H1 (cell line): ENCODE measurements around the gene GOLPH3L. TPM values are rescaled to one million over a fixed set of nuclear protein-coding genes. Genes with fewer than 3 reads are reported as not detected.
"Not testable (repeated sequence)": the region's sequence is repeated elsewhere in the genome, so short reads cannot be mapped to it uniquely, and the experiment has no call there.

Experiments used
- CTCF ChIA-PET: fragments of 300-600 bp; sonication (Branson Sonifier 250); formaldehyde crosslinking; loops from one replicate; lab custom pipeline; 2021; ENCODE audit not compliant: partially characterized antibody; lab: Charles Lee
- POLR2A ChIA-PET: fragments of 300-600 bp; sonication (Branson Sonifier 250); formaldehyde crosslinking; loops from one replicate; lab custom pipeline; 2021; ENCODE audit warnings: inconsistent platforms; ENCODE audit not compliant: partially characterized antibody; lab: Charles Lee
- DNase-seq, 2 experiments: peaks; one replicate each; pipeline versions ENCODE4 v3.0.0 to v3.0.0-alpha.2; 2010 to 2022; ENCODE audit warnings: low spot score in 2 of 2, low read depth in 1 of 2, mixed read lengths in 1 of 2
- FAIRE-seq: peaks from 2 replicates; lab custom pipeline; 2011; peaks lifted over from hg19 to GRCh38; lab: Jason Lieb, UNC
- H2AFZ ChIP-seq: 2 replicates; pipeline ENCODE4 v1.8.1; 2012; ENCODE audit warnings: low read length, inconsistent platforms
- H2AK5ac ChIP-seq: 2 replicates; pipeline ENCODE4 v1.6.1; 2013; ENCODE audit warnings: low read depth, low read length
- H2BK120ac ChIP-seq: replicated peaks from 2 replicates; pipeline ENCODE3; 2013; ENCODE audit warnings: low read depth, low read length, inconsistent platforms
- H2BK12ac ChIP-seq: 2 replicates; pipeline ENCODE4 v1.6.1; 2013; ENCODE audit warnings: low read depth, low read length
- H2BK15ac ChIP-seq: 2 replicates; pipeline ENCODE4 v1.6.1; 2013; ENCODE audit warnings: low read length
- H2BK20ac ChIP-seq: 2 replicates; pipeline ENCODE4 v1.6.1; 2013; ENCODE audit warnings: low read length
- H2BK5ac ChIP-seq: 2 replicates; pipeline ENCODE4 v1.6.1; 2013; ENCODE audit warnings: low read depth, low read length
- H3K14ac ChIP-seq: 2 replicates; pipeline ENCODE4 v1.6.1; 2013; ENCODE audit warnings: inconsistent platforms; ENCODE audit not compliant: insufficient read length
- H3K18ac ChIP-seq: 2 replicates; pipeline ENCODE4 v1.6.1; 2013; ENCODE audit warnings: low read length; ENCODE audit errors: extremely low read depth
- H3K23ac ChIP-seq: 2 replicates; pipeline ENCODE4 v1.6.1; 2013; ENCODE audit warnings: inconsistent platforms; ENCODE audit not compliant: insufficient read length
- H3K23me2 ChIP-seq: 2 replicates; pipeline ENCODE4 v1.6.1; 2013; ENCODE audit warnings: low read depth, low read length
- H3K27ac ChIP-seq: 2 replicates; pipeline ENCODE4 v1.6.1; 2011; ENCODE audit warnings: low read depth, low read length, inconsistent platforms
- H3K27me3 ChIP-seq, 4 experiments: replicated peaks in 1 of 4; 1 replicate in 1 of 4; 2 replicates in 3 of 4; pipeline versions ENCODE4 v1.6.1 to v1.8.1; 2011 to 2013; ENCODE audit warnings: low read length in 3 of 4, mild to moderate bottlenecking in 3 of 4, inconsistent platforms in 2 of 4, mixed read lengths in 2 of 4, moderate library complexity in 1 of 4; ENCODE audit not compliant: control insufficient read depth in 3 of 4, insufficient read depth in 3 of 4; ENCODE audit errors: extremely low read depth in 1 of 4
- H3K36me3 ChIP-seq, 4 experiments: 2 replicates each; pipeline versions ENCODE4 v1.6.1 to v1.8.1; 2011 to 2013; ENCODE audit warnings: mild to moderate bottlenecking in 4 of 4, low read length in 3 of 4, moderate library complexity in 2 of 4, control low read depth in 1 of 4, inconsistent platforms in 1 of 4; ENCODE audit not compliant: insufficient read depth in 4 of 4, control insufficient read depth in 2 of 4
- H3K4ac ChIP-seq: replicated peaks from 2 replicates; pipeline ENCODE3; 2013; ENCODE audit warnings: low read length, low read depth, mixed read lengths, inconsistent platforms; ENCODE audit not compliant: insufficient read length
- H3K4me1 ChIP-seq, 4 experiments: replicated peaks in 1 of 4; 1 replicate in 1 of 4; 2 replicates in 3 of 4; pipeline versions ENCODE4 v1.6.1 to v1.8.1; 2011 to 2013; ENCODE audit warnings: low read length in 3 of 4, inconsistent platforms in 2 of 4, mixed read lengths in 1 of 4; ENCODE audit not compliant: insufficient read depth in 4 of 4, control insufficient read depth in 3 of 4
- H3K4me2 ChIP-seq, 2 experiments: 2 replicates each; pipeline versions ENCODE4 v1.6.1 to v1.8.1; 2011 to 2013; ENCODE audit warnings: low read depth in 2 of 2, low read length in 2 of 2, control low read depth in 1 of 2, inconsistent platforms in 1 of 2, mild to moderate bottlenecking in 1 of 2; ENCODE audit not compliant: insufficient read depth in 1 of 2
- H3K4me3 ChIP-seq, 4 experiments: fragments of 200-600, 300-600 bp in 1 of 4; sonication (generic), shearing (Covaris generic), sonication (Bioruptor Twin) in 1 of 4; 2 replicates each; pipeline versions ENCODE4 v1.5.1 to v1.8.1; 2011 to 2016; ENCODE audit warnings: low read length in 4 of 4, low read depth in 3 of 4, control low read depth in 2 of 4, inconsistent platforms in 2 of 4, mild to moderate bottlenecking in 2 of 4, mixed read lengths in 1 of 4, moderate library complexity in 1 of 4; ENCODE audit not compliant: insufficient read depth in 2 of 4; ENCODE audit errors: extremely low read depth in 1 of 4
- H3K56ac ChIP-seq: replicated peaks from 2 replicates; pipeline ENCODE3; 2013; ENCODE audit warnings: low read depth, mild to moderate bottlenecking, mixed read lengths, low read length, inconsistent platforms; ENCODE audit not compliant: insufficient read length
- H3K79me1 ChIP-seq: 2 replicates; pipeline ENCODE4 v1.6.1; 2013; ENCODE audit warnings: low read depth, low read length, control low read depth
- H3K79me2 ChIP-seq, 2 experiments: 2 replicates each; pipeline versions ENCODE4 v1.6.1 to v1.8.1; 2012 to 2013; ENCODE audit warnings: low read length in 2 of 2, mild to moderate bottlenecking in 2 of 2, inconsistent platforms in 1 of 2; ENCODE audit not compliant: insufficient read depth in 2 of 2, control insufficient read depth in 1 of 2
- H3K9ac ChIP-seq, 4 experiments: replicated peaks in 1 of 4; 1 replicate in 1 of 4; 2 replicates in 3 of 4; pipeline versions ENCODE4 v1.6.1 to v1.8.1; 2011 to 2013; ENCODE audit warnings: low read depth in 3 of 4, low read length in 3 of 4, control low read depth in 2 of 4, mild to moderate bottlenecking in 2 of 4, moderate library complexity in 2 of 4, inconsistent platforms in 1 of 4; ENCODE audit errors: extremely low read depth in 1 of 4
- H3K9me3 ChIP-seq, 2 experiments: 2 replicates each; pipeline versions ENCODE4 v1.6.1 to v1.8.1; 2012 to 2013; ENCODE audit warnings: mild to moderate bottlenecking in 2 of 2, moderate library complexity in 2 of 2, control low read depth in 1 of 2, inconsistent platforms in 1 of 2, low read depth in 1 of 2, low read length in 1 of 2, mixed read lengths in 1 of 2; ENCODE audit not compliant: insufficient read depth in 2 of 2
- H4K20me1 ChIP-seq, 2 experiments: replicated peaks in 1 of 2; 2 replicates each; pipeline versions ENCODE3 to v1.8.1; 2011 to 2013; ENCODE audit warnings: inconsistent platforms in 2 of 2, low read length in 2 of 2, mild to moderate bottlenecking in 1 of 2; ENCODE audit not compliant: insufficient read depth in 2 of 2, control insufficient read depth in 1 of 2
- H4K5ac ChIP-seq: 2 replicates; pipeline ENCODE4 v1.6.1; 2013; ENCODE audit warnings: low read length, low read depth, mixed read lengths, inconsistent platforms; ENCODE audit not compliant: insufficient read length
- H4K8ac ChIP-seq: 2 replicates; pipeline ENCODE4 v1.8.0; 2013; ENCODE audit warnings: mild to moderate bottlenecking, moderate library complexity, low read length, inconsistent platforms; ENCODE audit not compliant: insufficient read depth; ENCODE audit errors: extremely low read depth
- H4K91ac ChIP-seq: replicated peaks from 2 replicates; pipeline ENCODE3; 2013; ENCODE audit warnings: low read length, mixed read lengths, inconsistent platforms; ENCODE audit not compliant: insufficient read length
- whole genome bisulfite sequencing, 2 experiments: shearing (Covaris generic) in 1 of 2; methylation state at CpG; one replicate each; pipeline versions ENCODE4 v1.1.6 to v1.1.7; 2013 to 2015; ENCODE audit warnings: low lambda C conversion rate in 2 of 2, mixed read lengths in 2 of 2, inconsistent platforms in 1 of 2, low coverage in 1 of 2, missing lambda C conversion rate in 1 of 2; ENCODE audit not compliant: insufficient replicate concordance in 2 of 2, insufficient coverage in 1 of 2, insufficient read length in 1 of 2; ENCODE audit errors: extremely low coverage in 1 of 2, missing lambda C conversion rate in 1 of 2; 5-methylcytosine and 5-hydroxymethylcytosine counted together
- polyA plus RNA-seq, 7 experiments: library from polyadenylated mRNA; depleted of rRNA in 3 of 7; stranded (reverse) in 5 of 7; unstranded in 2 of 7; fragments of >200 nt in 5 of 7; fragments of 200-250 nt in 2 of 7; gene quantifications; 1 replicate in 5 of 7; 2 replicates in 1 of 7; 4 replicates in 1 of 7; pipeline versions ENCODE4 v1.2.1 to v1.2.3, GENCODE V29; 2011 to 2013; ENCODE audit warnings: missing spikeins in 2 of 7, mixed read lengths in 2 of 7
- total RNA-seq: library from RNA; stranded (reverse); fragmentation: NEBNext Ultra II Directional; extraction: Animal tissue kit (Norgen Biotek cat#: 25700); gene quantifications from 2 replicates; pipeline ENCODE4 v1.2.1, GENCODE V29; 2021

The GOLPH3L gene
- total and polyA plus RNA-seq, 2 of the 8 experiments (the other 6 are each of a cell fraction or from before 2014, with no cell fraction given): 13.3 to 40.8 TPM

- H3K9ac ChIP-seq, H4K8ac ChIP-seq, H4K91ac ChIP-seq, DNase-seq, H3K4ac ChIP-seq, H3K14ac ChIP-seq, H2BK15ac ChIP-seq, H3K4me2 ChIP-seq, H3K23ac ChIP-seq, H3K79me1 ChIP-seq, H3K18ac ChIP-seq, H3K79me2 ChIP-seq, H4K20me1 ChIP-seq, H2BK20ac ChIP-seq, FAIRE-seq, H3K27me3 ChIP-seq, H2BK5ac ChIP-seq, H3K9me3 ChIP-seq, CTCF ChIA-PET, H2AK5ac ChIP-seq, H3K27ac ChIP-seq, H2BK12ac ChIP-seq, H3K56ac ChIP-seq, H3K36me3 ChIP-seq, H3K4me3 ChIP-seq, H2AFZ ChIP-seq, H2BK120ac ChIP-seq, H3K23me2 ChIP-seq, H4K5ac ChIP-seq: not testable (repeated sequence)
- WGBS, 2 experiments: 94% methylated on average over 6 of the region's 6 CpGs; no CpG with 5 or more reads in 1 of the 2 experiments
- peaks cover 5 to 15% (median 6%) of the 10 kb centered on the region in 4 experiments for H3K4me1 ChIP-seq
- POLR2A ChIA-PET: interaction anchor here (0.6 to 15.8 kb wide), 8 partner anchors 8 to 148 kb away, joined by 3 to 163 read pairs (median 6); partner anchors contain the start of genes ENSA and MCL1
Observed at GRCh38 chr1:150638430-150638829, 58.5 kb downstream of the GOLPH3L start.
